Measurements from ENCODE around the gene FBN1. TPM values are rescaled to one million over a fixed set of nuclear protein-coding genes. Genes with fewer than 3 reads are reported as not detected.

FBN1 gene
- total RNA-seq, 1 experiment from 2014 or later: 31.6 TPM

DNA sequence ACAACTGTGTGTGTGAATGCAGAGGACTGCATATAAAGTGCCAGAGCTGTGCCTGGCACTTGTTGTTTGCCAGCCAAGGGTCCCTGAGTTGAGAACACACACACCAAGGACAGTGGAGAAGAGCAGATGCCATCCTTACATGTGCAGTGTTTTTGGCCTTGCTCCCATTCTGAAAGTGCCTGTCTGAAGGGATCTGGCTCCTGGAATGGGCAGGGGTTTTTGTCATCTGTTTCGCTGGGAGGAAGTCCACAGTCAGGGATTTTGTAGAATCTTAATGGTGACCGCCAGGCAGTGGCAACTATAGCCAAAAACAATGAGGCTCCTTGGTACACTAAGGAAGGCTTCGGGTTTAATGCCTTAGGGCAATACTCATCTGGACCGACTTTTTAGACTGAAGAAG lies 250.5 kb downstream of the FBN1 start:
- H3K4me3 ChIP-seq: no peak overlapping the region
- H3K27me3 ChIP-seq: no peaks in the 10 kb centered on the region
- no peaks in the 10 kb centered on the region for H3K9me3 ChIP-seq (replicated peaks)
- no peaks in the 10 kb centered on the region for H3K36me3 ChIP-seq
- DNase-seq: no peak
- H3K27ac ChIP-seq: no peak overlapping the region
- peaks cover 16% of the 10 kb centered on the region for H3K4me1 ChIP-seq

DNA sequence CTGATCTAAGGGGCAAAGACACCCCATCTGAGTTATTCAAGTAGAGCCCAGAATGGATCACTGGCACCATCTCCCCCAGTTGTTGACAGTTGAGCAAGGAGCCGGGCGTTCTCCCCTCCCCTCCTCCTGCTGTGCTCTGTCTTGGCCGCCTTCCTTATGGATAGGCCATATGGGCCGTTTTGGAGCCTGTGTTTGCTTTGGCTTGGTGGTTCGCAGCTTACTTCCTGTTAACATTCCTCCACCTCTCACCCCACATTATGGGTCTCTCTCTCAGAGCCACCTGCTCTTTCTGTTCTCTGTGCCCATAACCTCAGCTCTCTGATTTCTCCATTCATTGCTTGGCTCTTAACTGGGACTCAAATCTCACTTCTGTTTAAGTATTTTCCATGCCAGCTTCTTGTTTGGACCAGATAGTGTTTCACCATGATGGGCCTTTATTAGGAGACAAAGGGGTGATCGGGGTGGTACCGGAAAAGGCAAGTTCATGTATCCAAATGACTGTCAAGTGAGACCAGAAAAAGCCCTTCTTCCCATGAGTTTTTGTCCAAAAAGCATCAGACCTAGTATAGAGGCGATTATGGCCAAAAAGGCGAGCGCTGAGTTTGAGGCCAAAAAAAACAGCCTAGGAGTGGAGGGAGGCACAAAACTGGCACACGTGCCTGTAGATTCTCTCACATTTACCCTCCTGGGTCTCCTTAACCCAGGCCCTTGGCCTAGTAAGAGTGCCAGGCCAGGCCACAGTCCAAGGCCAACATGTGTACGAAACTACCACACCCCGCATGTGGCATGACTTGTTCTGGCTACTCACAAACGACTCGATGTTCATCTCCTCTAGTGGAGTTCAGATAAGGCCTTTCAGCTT lies 251.6 kb downstream of the FBN1 start:
- Histone ChIP-seq H3K9me3 (replicated peaks) (no peaks in the 10 kb centered on the region), H3K27me3 (no peaks in the 10 kb centered on the region), H3K36me3 (no peaks in the 10 kb centered on the region), H3K4me1 (peaks cover 27% of the 10 kb centered on the region), H3K27ac (no peak overlapping the region), H3K4me3 (no peak overlapping the region)
- DNase-seq: peak; percentile 44 to 61

DNA sequence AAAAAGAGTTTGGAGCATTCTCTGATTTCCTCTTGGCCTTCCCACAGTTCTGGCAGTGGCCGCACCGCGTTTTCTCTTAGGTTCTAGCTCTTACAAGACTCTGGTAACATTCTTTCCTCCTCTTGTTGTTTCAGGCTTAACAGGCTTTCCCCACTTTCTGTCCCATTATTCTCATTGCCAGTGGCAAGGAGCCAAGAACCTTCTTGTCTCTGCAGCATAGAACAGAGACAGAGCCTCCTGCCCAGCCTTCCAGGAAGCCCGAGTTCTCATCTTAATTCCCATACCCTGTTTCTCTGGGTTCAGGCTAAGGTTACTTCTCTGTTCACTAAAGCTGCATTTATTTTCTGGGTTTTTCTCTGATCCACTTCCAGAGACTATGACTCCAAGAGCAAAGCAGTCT lies 253.2 kb downstream of the FBN1 start:
- Histone ChIP-seq H3K4me1 (peaks cover 28% of the 10 kb centered on the region), H3K4me3 (no peak overlapping the region), H3K36me3 (no peaks in the 10 kb centered on the region), H3K9me3 (replicated peaks) (no peaks in the 10 kb centered on the region), H3K27ac (no peak overlapping the region), H3K27me3 (no peaks in the 10 kb centered on the region)
- DNase-seq: peak in 1 of 2 experiments; percentile 27

DNA sequence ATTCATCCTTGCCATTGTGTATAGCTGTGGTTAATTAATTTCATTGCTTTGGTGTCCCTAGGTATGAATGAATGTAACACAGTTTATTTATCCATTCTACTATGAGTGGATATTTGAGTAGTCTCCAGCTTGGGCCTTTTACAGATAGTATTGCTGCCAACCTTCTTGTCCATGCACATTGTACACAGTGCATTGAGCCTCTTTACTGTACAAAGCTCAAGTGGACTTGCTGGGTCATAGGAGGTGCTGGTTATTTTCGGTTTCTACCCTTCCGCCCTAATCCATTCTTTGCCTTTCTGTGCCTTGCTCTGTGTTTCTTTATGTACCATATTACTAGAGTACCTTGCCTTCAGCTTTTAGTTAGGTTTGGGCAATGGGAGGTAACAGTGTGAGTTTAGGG lies 253.6 kb downstream of the FBN1 start:
- no peaks in the 10 kb centered on the region for H3K27me3 ChIP-seq
- no peak for DNase-seq
- H3K9me3 ChIP-seq (replicated peaks): no peaks in the 10 kb centered on the region
- peaks cover 28% of the 10 kb centered on the region for H3K4me1 ChIP-seq
- H3K27ac ChIP-seq: no peak overlapping the region
- no peaks in the 10 kb centered on the region for H3K36me3 ChIP-seq
- H3K4me3 ChIP-seq: no peak overlapping the region

DNA sequence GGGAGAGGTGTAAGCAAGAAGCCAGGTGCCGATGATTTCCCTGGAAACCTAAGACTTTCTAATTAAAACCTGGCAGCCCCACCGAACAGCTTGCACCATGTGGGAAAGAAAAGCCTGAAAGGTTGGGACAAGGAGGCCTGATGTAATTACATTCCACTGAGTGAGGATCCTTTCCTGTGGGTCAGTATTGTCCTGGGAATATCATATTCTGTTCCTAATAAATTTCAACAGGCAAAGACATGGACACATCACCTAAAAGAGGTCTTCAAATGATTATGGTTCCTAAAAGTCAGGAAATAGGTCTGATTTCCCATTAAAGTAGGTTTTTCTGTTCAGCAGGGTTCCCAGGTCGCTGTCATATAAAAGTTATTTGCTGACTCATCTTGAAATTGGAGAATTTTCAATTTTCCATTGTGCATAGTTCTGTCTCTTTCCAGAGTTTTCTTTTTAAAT lies 255.8 kb downstream of the FBN1 start:
- no peak overlapping the region for H3K27ac ChIP-seq
- no peaks in the 10 kb centered on the region for H3K9me3 ChIP-seq (replicated peaks)
- no peak overlapping the region for H3K4me3 ChIP-seq
- no peaks in the 10 kb centered on the region for H3K36me3 ChIP-seq
- DNase-seq: peak in 1 of 2 experiments; percentile 16
- no peaks in the 10 kb centered on the region for H3K27me3 ChIP-seq
- H3K4me1 ChIP-seq: peaks cover 22% of the 10 kb centered on the region

DNA sequence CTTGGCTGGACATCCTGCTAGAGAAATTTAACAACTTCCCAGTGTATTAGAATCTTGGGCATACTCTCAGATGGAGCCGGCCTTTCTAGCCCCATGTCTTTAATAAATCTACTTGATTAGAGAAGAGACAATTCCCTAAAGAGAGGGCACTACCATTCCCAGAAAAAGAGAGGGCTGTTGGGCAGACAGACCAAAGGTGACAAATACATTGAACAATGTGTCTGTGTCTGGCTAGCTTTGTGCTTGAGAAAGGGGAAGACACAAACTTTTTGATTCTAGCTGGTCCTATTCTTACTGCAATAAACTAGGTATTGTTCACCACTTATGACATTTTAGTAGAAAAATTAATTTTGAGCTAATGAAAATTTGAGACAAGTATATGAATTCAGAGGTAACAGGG lies 256.6 kb downstream of the FBN1 start:
- DNase-seq: no peak
- Histone ChIP-seq H3K4me1 (peaks cover 21% of the 10 kb centered on the region), H3K4me3 (no peak overlapping the region), H3K36me3 (no peaks in the 10 kb centered on the region), H3K9me3 (replicated peaks) (no peaks in the 10 kb centered on the region), H3K27me3 (no peaks in the 10 kb centered on the region), H3K27ac (no peak overlapping the region)

DNA sequence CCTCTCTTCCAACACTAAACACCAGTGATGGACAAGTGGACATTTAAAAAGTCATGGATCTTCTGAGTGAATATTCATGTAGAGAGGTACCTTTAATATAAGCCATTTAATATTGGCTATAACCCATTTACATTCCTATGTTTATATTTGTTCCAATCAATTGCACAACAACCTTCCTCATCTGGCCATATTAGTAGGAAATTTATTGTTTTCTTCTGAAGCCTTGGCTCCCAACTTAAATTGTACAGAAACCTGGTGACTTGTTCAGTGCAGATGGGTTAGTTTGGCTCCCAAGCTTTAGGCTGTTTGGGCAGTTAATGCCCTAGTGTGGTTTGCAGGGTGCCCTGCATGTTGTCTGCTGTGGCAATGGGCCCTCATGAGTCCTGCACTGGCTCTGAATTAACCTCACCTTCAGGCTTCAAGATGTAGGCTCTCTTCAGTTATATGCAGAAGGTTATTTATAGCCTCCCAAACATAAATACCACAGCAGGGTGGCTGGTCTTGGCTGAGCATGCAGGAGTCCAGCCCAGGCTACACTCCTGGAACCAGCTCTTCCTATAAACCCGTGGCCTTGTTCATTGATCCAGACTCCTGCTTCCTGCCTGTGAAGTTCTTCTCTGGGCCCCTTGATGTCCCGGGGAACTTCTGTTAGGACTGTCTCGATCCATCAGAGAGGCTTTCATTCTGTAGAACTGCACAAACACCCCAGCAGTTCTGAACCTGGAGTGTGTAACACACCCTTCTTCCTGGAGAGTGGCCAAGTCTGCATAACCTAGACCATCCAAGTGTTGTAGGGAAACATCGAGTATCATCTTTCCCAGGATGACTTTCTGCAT lies 257.3 kb downstream of the FBN1 start:
- H3K27me3 ChIP-seq: no peaks in the 10 kb centered on the region
- peak in 1 of 2 experiments; percentile 26 for DNase-seq
- H3K27ac ChIP-seq: no peak overlapping the region
- no peak overlapping the region for H3K4me3 ChIP-seq
- H3K9me3 ChIP-seq (replicated peaks): no peaks in the 10 kb centered on the region
- peaks cover 14% of the 10 kb centered on the region for H3K4me1 ChIP-seq
- no peaks in the 10 kb centered on the region for H3K36me3 ChIP-seq

DNA sequence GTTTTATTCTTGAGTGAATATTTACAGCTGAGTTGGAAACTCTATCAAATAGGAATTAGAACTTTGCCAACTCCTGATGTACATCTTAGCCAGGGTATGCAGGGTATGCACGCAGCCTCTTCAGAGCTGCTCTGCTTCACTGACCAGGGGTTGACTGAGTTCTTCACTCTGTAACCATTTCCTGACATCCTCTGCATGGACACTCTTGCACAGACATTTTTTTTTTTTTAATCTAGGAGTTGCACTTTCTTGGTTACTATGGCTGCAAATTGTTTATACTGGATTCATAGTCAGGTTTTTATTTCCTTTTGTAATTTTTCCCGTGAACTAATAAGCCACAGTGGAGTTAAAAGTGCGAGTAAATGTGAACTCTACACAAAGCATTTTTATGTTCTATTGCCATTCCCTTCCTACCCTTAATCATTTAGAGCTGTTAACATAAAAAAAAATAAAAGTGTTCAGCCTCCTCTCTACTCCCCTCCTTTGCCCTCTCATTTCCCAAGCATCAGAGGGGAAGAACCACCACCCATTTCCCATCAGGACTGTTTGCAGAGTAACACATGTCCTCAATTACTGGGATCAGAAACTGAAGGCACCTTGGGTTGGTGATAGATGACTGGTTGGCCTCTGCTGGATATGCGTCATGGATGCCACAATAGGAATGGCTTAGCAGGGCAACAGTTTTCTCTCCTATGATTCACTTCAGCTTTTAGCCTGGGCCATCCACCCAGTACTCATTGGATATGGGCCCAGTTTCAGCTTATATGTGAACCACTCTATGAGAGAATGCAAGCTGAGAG lies 260.3 kb downstream of the FBN1 start:
- no peak overlapping the region for H3K27ac ChIP-seq
- no peak for DNase-seq
- H3K9me3 ChIP-seq (replicated peaks): no peaks in the 10 kb centered on the region

DNA sequence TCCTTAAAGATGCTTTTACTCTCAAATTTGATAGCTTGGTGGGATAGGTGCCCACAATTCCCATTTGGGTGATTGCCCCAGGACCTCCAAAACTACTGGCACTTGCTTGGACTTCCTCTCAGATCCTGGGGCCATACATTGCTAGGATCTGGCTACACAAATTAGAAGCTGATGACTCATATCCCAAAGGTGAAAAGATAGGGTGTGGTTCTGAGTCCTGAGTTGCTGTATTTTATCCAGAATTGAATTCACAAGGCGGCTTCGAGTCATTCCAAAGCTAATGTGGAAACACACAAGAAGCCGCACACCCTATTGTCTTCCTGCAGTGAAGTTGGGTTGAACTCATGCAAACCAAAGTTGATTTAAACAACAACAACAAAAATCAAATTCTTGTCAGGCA lies 260.9 kb downstream of the FBN1 start:
- no peak overlapping the region for H3K27ac ChIP-seq

More for the DNA sequence above, 260.3 kb downstream of the FBN1 start:
- Histone ChIP-seq H3K4me1 (peaks cover 14% of the 10 kb centered on the region), H3K4me3 (no peak overlapping the region), H3K27me3 (no peaks in the 10 kb centered on the region), H3K36me3 (no peaks in the 10 kb centered on the region)

DNA sequence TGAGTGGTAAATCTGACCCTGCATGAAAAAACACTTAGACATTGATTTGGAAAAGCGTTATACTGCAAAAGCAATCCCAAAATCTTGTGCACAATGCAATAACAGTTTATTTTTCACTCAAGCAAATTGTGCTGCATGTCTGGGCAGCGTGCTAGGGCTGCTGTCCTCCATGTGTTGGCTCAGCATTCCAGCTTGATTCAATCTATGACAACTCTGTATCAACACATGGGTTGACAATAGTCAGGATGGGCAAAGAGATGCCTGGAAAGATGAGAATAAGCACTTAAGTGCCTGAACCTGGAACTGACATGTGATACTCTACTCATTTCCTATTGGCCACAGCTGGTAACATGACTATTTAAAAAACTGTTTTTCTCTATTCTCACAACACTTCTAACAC lies 262.5 kb downstream of the FBN1 start:
- H3K4me1 ChIP-seq: no peaks in the 10 kb centered on the region
- H3K36me3 ChIP-seq: no peaks in the 10 kb centered on the region
- no peak for DNase-seq
- H3K9me3 ChIP-seq (replicated peaks): no peaks in the 10 kb centered on the region
- H3K27me3 ChIP-seq: no peaks in the 10 kb centered on the region
- no peak overlapping the region for H3K27ac ChIP-seq
- H3K4me3 ChIP-seq: no peak overlapping the region

More for the DNA sequence above, 260.9 kb downstream of the FBN1 start:
- Histone ChIP-seq H3K4me3 (no peak overlapping the region), H3K36me3 (no peaks in the 10 kb centered on the region), H3K27me3 (no peaks in the 10 kb centered on the region), H3K4me1 (peaks cover 8% of the 10 kb centered on the region), H3K9me3 (replicated peaks) (no peaks in the 10 kb centered on the region)
- no peak for DNase-seq

DNA sequence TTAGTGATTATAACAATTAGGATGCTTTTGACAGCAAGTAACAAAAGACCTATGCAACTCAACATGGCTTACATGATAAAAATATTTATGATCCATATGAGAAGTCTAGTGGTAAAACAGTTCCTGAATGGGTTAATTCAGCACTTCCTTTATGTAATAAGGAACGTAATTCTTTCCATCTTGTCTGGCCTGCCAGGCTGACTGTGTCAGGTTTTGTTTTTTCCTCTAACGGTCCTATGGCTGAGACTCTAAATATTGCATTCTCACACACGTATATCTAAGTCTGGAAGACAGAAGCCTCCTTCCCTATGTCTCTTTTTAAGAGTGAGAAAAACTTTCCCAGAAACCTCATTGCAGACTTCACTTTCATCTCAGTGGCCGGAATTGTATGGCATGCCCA lies 263.6 kb downstream of the FBN1 start:
- Histone ChIP-seq H3K36me3 (no peaks in the 10 kb centered on the region), H3K4me1 (no peaks in the 10 kb centered on the region)

DNA sequence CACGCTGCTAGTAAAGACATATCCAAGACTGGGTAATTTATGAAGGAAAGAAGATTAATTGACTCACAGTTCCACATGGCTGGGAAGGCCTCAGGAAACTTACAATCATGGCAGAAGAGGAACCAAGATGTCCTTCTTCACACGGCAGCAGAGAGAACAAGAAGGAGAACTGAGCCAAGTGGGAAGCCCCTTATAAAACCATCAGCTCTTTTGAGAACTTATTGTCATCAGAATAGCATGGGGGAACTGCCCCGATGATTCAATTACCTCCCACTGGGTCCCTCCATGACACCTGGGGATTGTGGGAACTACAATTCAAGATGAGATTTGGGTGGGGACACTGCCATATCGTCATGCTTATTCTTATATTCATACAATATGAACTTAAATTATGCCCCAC lies 265.3 kb downstream of the FBN1 start:
- no peak overlapping the region for H3K4me3 ChIP-seq
- no peak overlapping the region for H3K27ac ChIP-seq
- no peaks in the 10 kb centered on the region for H3K4me1 ChIP-seq
- H3K9me3 ChIP-seq (replicated peaks): no peaks in the 10 kb centered on the region; the same call in 1 of the 2 replicates
- DNase-seq: no peak
- H3K36me3 ChIP-seq: no peaks in the 10 kb centered on the region
- H3K27me3 ChIP-seq: no peaks in the 10 kb centered on the region

More for the DNA sequence above, 263.6 kb downstream of the FBN1 start:
- Histone ChIP-seq H3K27me3 (no peaks in the 10 kb centered on the region), H3K4me3 (no peak overlapping the region), H3K27ac (no peak overlapping the region), H3K9me3 (replicated peaks) (no peaks in the 10 kb centered on the region; the same call in 1 of the 2 replicates)
- DNase-seq: no peak

DNA sequence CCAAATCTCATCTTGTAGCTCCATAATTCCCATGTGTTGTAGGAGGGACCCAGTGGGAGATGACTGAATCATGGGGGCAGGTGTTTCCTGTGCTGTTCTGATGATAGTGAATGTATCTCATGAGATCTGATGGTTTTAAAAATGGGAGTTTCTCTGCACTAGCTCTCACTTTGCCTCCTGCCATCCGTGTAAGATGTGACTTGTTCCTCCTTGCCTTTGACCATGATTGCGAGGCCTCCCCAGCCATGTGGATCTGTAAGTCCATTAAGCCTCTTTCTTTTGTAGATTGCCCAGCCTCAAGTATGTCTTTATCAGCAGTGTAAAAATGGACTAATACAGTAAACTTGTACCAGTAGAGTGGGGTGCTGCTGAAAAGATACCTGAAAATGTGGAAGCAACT lies 269.7 kb downstream of the FBN1 start:
- DNase-seq: no peak
- H3K36me3 ChIP-seq: no peaks in the 10 kb centered on the region
- H3K9me3 ChIP-seq (replicated peaks): no peaks in the 10 kb centered on the region; the same call in 1 of the 2 replicates
- H3K4me1 ChIP-seq: peaks cover 4% of the 10 kb centered on the region; the same call in 1 of the 2 replicates
- H3K27ac ChIP-seq: no peak overlapping the region
- H3K27me3 ChIP-seq: no peaks in the 10 kb centered on the region
- no peak overlapping the region for H3K4me3 ChIP-seq

DNA sequence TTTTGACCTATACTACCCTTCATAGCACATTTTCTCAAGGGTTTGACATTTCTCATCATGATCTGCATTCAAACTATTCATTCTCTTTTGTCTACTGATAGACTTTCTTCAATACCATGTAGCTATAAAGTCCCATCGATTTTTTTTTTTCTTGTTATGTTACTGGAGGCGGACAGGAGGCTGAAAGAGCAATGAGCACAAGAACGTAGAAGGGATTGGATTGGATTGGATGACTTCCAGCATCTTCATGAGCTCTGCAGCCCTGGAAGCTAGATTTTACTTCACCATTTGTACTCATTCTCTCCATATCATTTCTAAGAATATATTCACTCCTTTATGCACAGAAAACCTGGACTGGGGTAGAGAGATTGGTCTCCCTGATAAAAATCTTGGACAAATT lies 271.0 kb downstream of the FBN1 start:
- DNase-seq: no peak
- Histone ChIP-seq H3K27me3 (no peaks in the 10 kb centered on the region), H3K9me3 (replicated peaks) (no peaks in the 10 kb centered on the region; the same call in 1 of the 2 replicates), H3K4me3 (no peak overlapping the region), H3K27ac (no peak overlapping the region), H3K4me1 (peaks cover 10% of the 10 kb centered on the region; the same call in 1 of the 2 replicates), H3K36me3 (no peaks in the 10 kb centered on the region)

Measured in SJCRH30 (cell line).